Measurements from ENCODE around the gene CFAP43. TPM values are rescaled to one million over a fixed set of nuclear protein-coding genes. Genes with fewer than 3 reads are reported as not detected.

The CFAP43 gene
- total RNA-seq, 2 experiments from 2014 or later = not detected

DNA sequence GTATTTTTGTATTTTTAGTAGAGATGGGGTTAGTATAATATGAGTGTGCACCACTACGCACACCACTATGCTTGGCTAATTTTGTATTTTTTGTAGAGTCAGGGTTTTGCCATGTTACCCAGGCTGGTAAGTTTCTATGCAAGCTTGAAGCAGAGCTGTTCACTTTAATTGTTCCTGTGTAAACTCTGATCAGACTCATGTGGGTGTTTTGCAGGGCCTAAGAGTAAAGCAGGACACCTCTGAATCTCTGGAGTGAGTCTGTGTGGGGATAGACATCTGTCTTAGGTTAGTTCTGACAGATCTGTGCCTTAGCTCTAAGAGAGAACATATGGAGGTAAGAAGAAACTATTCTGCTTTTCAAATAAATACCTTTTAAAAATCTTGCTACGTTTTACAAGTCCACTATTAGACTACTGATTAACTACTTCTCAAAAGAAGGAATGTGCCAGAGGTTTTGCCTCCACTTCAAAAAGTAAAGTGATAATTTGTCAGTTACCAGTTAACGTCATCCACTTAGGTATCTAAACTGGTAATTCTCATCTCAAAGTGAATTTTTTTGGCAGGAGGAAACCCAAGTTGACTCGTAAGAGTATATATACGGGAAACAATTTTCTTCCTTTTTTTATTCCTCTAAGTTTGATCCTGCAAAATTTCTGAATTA lies 147.6 kb downstream of the CFAP43 start:
- POLR2A ChIA-PET = interaction anchor here (0.7 kb wide), 2 partner anchors 122 to 325 kb away, joined by 5 to 9 read pairs; no protein-coding TSS in a partner anchor
- CTCF ChIA-PET = interaction anchor here (0.7 kb wide), 1 partner anchor 95 kb away, joined by 3 read pairs; no protein-coding TSS in a partner anchor

DNA sequence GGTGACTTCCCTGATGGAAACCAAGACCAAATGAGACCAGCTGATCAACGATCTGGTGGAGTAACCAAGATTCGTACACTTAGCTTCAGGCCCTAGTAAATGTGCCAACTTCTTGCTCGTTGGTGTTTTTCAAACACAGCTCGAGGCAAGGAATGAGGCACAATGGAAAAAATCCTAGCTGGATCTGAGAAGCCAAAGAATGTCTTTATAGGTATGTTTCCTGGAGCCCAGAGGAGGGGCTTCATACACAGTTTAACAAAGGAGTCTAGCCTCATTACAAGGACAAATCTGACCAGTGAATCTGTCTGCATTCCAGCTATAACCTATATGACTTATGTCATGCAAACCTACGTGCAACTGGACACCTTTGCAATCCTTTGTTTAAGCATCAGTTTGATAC lies 150.2 kb downstream of the CFAP43 start:
- CTCF ChIA-PET = interaction anchor here (1.0 to 1.1 kb wide), 3 partner anchors 40 to 196 kb away, joined by 3 read pairs; partner anchors contain the start of gene SFR1
- POLR2A ChIA-PET = no interaction called here

DNA sequence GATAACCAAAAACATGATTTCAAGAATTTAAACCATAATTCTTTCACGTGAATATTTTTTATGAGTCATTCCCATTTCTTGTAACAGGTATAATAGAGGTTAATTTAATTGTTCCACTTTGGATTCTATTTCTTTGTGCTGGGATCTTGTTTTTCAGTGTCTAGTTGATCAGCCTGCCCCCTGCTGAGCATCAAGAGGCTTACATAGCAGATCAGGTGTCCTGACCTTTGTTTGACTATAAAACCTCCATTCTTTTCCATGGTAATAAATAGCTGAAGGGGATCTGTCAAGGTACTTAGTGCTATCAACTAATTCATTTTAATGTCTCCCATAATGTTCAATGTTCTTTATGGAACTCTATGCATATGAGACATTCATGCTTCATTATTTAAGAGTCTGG lies 151.4 kb downstream of the CFAP43 start:
- ChIA-PET POLR2A (no interaction called here), CTCF (interaction anchor here (0.7 kb wide), 1 partner anchor 193 kb away, joined by 3 read pairs; no protein-coding TSS in a partner anchor)

Other genes with a start within 250 kb of the CFAP43 start
- not detected for gene COL17A1, start 146.5 kb downstream of the CFAP43 start, total RNA-seq
- gene SFR1, start 110.2 kb downstream of the CFAP43 start, total RNA-seq = 10 to 100 TPM; 13.5 to 15.2 TPM
- gene GSTO1, start 22.5 kb upstream of the CFAP43 start, total RNA-seq = 100 to 1,000 TPM; 133 to 138 TPM
- gene GSTO2, start 36.8 kb upstream of the CFAP43 start, total RNA-seq = 1 to 10 TPM; 1.3 to 1.6 TPM
- gene ITPRIP, start 106.1 kb upstream of the CFAP43 start, total RNA-seq = 10 to 100 TPM; 15.8 to 16.1 TPM
- under 1 TPM; 0.21 to 0.23 TPM for gene CFAP58, start 121.5 kb upstream of the CFAP43 start, total RNA-seq